HG02885 (cell line): Measurements from ENCODE around the gene MRPL53.

ENCODE experiments used
- ATAC-seq: cut with Tn5 transposase; IDR thresholded peaks from one replicate; pipeline ENCODE4 v1.9.1; 2021; ENCODE audit warnings: mild to moderate bottlenecking; ENCODE audit not compliant: unreplicated experiment, poor library complexity

MRPL53 gene

DNA sequence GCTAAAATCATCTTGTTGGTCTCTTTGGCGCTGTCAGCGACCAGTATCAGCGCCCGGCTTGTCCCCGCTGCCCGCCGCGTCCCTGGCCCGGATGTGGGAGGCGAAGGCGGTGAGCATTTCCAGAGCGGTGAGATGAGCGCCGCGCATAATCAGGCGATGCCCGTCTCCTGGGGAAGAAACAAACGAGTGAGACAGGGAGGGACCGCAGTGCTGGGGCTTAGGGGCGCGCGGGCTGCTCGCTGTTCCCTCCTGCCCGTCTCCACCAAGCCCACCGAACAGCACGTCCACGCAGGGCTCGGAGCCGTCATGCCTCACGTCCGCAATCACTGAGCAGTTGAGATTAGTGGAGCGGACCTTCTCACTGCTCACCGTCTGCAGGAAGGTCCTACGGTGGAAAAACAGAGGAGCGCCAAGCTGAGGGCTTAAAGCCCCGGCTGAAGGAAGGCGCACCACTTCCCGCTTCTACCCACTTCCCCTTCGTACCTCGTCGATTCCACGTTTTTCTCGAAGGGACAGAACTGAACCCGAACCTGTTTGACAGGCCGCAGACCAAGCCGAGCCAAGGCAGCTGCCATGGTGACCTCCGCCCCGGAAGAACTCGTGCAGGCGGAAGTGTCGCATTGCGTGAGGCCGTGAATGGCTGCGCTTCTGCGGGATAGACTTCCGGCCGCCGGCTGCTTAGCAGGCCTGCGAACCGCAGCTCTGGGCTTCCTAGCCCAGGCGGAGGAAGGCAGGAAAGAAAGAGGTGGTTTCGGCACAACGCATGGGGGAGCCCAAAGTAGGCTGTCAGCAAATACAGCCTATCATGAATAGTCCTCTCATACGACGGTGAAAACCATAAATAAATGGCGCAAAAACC, at the start of gene MRPL53:
Gene MRPL53 (minus strand): TSS at position 595 of the 859 bp plus-strand sequence. CDS start 20 bp downstream, at position 575.
- peak; percentile 87 for ATAC-seq

DNA sequence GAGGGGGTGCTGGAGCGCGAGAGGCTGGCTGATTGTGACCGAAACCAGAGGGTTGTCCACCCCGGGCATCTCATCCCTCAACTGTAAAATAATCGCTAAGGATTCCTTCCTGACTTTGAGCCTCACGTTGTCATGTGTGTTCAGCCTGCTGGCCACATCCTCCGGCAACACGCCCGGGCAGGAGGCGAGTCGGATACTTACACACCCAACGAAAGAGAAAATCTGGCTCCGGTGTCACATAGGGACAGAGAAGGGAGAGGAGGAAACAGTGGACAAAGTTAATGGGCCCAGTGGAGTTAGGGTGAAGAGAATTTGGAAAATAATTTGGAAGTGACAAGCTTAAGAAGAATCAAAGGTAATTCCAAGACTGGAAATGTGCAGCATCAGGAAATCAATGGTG, 44.2 kb upstream of the MRPL53 start:
- ATAC-seq = no peak

DNA sequence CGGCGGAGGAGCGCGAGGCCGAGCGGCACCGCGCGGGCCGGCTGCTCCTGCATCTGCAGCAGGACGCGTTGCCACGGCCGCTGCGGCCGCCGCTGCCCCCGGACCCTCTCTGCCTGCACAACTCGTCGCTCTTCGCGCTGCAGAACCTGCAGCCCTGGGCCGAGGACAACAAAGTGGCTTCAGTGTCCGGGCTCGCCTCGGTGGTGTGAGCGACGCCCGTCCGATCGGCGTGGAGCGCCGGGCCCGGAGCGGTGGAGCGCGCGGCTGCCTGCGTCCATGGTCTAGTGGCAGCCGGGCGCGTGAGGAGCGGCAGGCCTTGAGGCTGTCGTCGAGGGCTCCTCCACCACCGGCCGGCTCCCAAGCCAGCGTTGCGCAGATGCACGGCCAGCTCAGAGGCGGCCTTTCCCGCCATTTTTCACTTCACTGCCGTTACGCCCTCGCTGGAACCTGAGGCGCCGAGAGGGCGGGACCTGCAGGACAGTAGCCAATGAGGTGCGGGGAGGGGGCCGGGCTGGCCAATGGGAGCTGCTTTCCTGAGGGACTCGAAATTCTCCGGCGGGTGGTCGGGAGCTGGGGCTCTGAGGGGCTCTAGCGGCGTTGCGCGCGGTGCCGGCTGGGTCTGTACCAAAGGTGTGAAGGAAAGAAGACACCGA, 43.6 kb upstream of the MRPL53 start:
- peak; percentile 75 for ATAC-seq

DNA sequence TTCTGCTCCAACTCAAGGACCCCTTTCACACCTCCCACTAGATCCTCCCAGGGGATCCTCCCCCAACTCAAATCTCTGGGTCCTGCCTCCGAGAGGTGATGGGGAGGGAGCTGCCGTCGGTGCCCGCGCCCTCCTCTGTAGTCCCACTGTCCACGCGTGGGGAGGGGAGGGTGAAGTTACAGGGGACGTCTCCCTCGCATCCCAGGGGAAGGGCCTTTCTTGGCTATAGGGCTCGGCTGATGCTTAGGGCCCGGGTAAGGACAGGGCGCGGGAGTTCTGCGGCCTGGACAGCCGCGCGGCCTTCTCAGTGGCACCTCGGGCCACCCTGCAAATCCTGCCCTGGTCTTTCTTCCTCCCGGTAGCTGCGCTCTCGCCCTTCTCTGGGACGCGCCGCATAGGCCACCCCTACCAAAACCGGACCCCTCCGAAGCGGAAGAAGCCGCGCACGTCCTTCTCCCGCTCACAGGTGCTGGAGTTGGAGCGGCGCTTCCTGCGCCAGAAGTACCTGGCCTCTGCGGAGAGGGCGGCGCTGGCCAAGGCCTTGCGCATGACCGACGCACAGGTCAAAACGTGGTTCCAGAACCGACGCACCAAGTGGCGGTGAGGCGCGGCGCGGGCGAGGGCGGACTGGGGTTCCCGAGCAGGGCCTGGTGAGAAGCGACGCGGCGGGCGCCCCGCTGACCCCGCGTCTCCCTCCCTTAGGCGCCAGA, 42.9 kb upstream of the MRPL53 start:
- ATAC-seq = peak; percentile 24

DNA sequence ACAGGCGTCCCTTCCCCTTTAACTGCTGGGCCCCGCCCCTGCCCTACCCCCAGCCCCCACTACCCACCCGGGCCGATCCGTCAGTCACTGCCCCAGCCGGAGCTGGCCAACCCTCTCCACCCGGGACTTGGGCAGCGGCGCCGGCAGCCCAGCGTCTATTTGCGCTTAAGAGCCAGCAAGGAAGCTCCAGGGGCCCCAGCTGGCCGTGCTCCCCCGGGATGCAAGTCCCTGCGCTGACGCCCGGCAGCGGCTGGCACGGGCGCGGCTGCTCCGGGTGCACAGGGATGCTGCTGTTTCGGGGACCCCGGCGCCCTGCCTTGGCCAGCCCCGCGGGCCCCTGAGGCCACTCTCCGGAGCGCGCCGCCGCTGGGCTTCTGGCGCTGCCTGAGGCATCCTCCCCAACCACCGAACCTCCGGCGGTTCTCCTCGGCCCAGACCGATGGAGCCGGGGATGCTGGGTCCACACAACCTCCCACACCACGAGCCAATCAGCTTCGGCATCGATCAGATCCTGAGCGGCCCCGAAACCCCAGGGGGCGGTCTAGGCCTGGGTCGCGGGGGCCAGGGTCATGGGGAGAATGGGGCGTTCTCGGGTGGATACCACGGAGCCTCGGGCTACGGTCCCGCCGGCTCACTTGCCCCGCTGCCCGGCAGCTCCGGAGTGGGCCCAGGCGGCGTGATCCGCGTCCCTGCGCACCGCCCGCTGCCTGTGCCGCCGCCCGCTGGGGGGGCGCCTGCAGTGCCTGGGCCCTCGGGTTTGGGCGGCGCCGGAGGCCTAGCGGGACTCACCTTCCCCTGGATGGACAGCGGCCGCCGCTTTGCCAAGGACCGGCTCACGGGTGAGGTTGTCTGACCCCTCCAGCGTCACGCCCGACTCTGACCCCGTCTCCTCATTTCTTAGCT, 42.1 kb upstream of the MRPL53 start, which contains the start of gene TLX2:
Gene TLX2 (plus strand): TSS at position 83 of the 903 bp plus-strand sequence. CDS start 357 bp downstream, at position 440.
- no peak for ATAC-seq

DNA sequence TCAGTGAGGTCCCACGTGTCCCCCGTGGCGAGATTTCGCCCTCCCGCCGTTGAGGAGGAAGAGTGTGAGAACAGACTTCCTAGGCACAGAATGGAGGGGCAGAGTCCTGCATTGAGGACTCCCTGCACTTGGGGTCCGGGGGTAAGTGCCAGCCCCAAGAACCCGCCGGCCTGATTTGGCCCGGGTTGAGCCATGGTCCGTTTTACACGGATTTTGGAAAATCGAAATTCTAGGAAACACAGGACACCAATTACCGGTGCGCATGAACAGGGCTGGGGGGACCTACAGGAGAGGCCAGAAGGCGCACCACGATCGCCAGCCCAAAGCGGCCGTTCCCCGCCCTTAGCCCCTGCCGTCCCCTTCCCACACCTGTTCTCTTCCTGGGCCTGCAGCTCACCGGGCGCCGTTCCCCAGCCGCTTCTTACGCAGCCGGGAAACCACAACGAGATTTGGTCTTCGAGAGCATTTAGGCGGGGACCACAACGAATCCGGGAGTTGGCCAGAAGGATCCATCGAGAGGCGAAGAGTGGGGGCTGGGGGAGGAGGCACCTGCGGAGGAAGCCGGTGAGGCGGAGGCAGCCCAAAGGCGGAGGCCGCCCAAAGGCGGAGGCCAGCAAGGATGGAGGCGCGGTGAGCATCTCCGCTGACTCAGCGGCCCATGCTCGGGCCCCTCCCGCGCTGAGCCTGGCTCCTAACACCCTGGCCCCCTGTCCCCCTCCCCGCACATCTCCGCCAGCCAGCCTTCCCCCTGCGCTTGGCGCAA, 41.3 kb upstream of the MRPL53 start:
- no peak for ATAC-seq

DNA sequence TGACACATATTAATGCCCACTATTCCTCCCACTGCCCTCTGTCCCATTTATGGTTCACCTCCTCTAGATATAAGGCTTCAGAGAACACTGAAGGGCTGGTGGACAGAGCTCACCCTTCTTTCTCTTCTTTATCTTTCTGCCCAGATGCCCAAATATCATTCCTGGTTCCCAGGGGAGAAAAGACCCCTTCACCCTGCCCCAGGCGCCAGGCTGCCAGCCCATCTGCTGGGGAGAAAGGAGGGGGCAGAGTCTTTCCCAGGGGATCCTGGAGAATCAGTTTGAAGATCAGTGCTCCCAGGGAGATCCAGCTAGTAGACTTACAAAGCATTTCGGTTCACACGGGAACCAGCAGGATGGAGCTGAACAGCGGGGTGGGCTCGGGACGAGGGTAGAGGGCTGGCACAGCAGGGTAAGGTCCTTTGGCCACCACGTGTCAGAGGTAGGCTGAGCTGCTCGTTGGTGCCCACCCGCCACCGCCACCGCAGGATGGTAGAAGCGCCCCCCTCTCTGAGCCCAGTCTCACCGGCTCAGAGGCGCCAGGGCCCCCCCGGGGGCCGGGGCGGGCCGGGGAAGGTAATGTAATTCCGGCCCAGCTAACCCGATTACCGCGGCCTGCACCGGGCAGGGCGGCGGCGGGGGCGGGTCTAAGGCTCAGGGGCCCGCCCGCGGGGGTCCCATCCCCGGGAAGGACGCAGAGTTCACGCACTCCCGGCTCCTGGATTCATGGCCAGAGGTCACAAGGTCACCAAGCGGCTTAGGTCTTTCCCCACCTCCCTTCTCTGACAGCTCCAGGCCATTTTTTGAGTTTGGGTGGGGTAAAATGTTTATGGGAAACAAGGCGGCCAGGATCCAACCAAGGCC, 40.5 kb upstream of the MRPL53 start:
- ATAC-seq = no peak

DNA sequence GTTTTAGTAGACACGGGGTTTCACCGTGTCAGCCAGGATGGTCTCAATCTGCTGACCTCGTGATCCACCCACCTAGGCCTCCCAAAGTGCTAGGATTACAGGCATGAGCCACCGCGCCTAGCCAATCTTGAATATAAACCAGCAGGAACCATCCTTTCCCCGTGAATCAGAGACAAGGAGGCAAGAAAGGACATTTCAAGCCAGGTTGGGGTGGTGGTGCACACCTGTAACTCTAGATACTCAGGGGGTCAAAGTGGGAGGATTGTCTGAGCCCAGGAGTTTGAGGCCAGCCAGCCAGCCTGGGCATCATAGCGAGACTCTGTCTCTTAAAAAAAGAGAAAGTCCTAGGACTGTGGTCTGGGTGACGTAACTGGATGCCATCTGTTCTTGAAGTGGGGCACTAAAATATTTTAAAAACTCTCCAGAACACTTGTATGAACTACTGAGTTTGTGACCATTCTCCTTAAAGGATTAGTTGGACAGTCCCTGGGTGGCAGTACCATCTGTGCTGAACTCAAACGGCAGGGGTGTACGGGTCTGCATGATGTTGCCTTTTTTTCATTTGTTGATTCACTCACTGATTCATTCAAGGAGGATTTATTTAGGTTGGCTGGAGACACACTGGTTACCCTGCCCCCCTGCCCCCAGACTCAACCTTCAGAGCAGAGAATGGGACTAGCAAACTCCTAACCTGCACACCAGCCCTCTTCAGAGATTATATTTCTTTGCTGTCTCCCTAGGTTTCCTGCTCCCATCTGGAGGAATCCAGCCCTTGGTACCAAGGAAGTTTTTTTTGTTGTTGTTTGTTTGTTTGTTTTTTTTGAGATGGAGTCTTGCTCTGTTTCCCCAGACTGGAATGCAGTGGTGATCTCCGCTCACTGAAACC, 38.9 kb upstream of the MRPL53 start:
- no peak for ATAC-seq

DNA sequence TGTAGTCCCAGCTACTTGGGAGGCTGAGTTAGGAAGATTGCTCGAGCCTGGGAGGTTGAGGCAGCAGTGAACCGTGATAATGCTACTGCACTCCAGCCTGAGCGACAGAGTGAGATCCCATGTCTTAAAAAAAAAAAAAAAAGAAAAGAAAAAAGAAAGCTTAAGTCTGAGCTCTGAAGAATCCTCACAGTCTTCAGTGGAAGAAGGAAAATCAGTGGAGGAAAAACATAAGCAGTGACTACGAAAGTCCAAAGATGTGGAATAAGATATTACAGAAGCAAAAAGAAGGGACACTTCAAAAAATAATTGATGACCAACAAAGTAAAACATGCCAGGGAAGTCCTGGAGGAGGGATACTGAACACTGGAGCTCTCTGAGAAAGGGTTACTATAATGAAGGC, 37.8 kb upstream of the MRPL53 start:
- ATAC-seq = no peak

DNA sequence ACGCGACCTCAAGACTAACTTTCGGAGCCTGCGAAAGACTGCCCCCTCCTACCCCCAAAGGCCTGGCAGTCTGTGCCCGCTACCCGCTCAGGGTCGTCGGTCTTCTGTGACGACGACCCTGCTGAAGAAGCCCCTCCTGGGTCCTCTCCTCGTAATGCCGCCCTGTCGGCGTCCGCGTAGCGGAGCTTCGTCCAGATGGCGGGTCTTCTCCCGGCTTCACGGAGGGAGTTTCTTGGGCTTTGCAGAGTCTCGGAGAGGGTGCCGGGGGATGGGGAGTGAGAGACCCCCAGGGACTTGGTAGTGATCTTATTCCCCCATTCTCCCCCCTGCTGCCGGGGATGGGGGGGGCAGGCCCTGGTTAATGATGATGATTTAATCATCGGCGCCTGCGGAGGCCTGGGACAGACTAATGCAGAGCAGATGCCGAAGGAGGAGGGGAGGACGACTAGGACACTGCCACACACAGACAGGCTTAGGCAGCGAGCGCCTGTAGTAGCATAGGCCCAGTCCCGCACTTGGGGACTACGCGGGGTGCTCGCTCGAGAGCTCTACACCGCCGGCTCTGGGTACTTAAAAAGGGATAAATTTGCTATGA, 35.5 kb upstream of the MRPL53 start:
- no peak for ATAC-seq

DNA sequence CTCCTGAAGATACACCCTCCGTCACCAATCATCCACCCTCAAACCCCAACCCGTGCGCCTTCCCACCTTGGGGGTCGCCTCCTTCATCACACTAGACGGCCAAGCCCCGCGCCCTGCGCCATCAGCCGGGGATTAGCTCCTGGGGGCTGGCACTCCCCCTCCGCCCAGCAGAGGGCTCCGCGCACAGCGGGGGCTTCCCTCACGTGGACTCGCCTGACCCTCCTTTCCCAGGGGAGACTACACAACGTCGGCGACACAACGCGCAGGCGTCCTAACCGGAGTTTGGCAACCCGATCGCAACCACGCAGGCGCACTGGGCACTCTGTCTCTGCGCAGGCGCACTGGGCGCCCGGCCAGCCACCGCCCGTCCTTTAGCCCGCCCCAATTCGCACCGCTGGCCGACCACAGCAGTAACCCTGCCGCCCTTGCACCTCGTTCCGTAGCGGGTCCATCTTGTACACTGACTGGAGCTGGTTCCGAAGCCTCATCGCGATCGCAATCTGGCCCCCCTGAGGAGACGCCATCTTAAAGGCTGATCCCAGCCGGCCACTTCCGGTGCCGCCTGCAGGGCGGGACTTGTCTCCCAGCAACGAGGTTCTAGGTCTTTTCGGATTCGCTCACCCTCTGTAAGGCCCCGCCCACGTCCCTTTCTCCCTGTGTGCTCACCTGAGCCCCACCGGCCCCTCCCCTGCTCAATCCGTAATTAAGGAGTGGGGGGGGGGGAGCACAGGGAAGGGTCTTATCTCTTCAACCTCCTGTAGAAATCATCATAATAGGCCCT, 34.9 kb upstream of the MRPL53 start, which contains the start of gene PCGF1:
Gene PCGF1 (minus strand): TSS at position 551 of the 781 bp plus-strand sequence. CDS start 27 bp downstream, at position 524.
- peak; percentile 90 for ATAC-seq

DNA sequence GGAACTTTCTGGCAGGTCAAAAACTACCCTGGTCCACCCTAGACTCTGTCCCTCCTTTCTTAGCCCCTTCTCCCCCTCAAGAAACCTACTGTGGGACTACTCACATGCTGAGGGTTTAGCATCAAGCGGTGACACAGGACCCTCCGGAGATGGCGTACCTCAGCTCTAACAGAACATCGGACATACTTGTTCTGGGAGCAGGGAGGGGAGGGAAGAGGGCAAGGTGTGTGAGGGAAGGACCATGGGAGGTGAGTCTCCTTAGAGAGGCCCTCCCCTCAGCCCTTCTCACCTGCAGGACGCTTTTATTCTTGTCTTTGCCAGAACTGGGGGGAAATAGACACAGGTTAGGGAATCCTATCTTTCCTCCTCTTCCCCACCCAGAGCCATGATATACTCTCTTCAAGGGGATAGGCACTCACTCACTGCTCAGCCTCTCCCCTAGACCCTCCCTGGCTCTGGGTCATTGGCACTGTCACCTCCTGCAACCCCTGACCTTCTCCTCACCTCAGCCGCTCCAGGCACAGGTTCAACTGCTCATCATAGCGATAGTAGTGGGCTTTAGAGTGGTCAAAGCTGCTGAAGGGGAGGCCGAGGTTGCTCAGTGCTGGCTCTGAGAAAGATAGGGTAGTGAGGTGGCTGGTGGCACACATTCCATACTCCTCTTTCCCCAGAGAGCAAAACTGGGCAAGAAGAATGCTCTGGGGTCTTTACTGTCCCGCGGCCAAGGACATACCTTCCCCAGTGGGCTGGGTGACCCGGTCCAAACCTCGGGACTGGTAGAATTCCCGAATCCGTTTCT, 33.2 kb upstream of the MRPL53 start:
- ATAC-seq = no peak

DNA sequence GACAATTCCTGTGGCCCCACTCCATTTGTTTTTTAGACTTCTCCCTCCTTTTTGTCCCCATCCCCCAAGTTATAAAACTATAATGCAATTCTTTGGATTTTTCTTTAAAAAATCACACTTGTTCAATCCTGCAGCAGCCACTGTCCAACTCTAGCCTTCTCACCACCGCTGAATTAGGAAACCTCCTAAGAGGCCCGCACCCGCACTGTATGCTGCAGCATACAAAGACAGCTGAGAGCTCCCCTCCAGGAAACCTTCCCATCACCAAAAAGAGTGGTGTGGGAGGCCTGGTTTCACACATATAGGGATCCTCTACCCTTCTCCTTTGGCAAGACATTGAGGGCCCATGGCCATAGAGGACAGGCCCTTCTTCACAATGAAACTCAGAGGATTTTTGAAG, 32.1 kb upstream of the MRPL53 start:
- ATAC-seq = no peak

DNA sequence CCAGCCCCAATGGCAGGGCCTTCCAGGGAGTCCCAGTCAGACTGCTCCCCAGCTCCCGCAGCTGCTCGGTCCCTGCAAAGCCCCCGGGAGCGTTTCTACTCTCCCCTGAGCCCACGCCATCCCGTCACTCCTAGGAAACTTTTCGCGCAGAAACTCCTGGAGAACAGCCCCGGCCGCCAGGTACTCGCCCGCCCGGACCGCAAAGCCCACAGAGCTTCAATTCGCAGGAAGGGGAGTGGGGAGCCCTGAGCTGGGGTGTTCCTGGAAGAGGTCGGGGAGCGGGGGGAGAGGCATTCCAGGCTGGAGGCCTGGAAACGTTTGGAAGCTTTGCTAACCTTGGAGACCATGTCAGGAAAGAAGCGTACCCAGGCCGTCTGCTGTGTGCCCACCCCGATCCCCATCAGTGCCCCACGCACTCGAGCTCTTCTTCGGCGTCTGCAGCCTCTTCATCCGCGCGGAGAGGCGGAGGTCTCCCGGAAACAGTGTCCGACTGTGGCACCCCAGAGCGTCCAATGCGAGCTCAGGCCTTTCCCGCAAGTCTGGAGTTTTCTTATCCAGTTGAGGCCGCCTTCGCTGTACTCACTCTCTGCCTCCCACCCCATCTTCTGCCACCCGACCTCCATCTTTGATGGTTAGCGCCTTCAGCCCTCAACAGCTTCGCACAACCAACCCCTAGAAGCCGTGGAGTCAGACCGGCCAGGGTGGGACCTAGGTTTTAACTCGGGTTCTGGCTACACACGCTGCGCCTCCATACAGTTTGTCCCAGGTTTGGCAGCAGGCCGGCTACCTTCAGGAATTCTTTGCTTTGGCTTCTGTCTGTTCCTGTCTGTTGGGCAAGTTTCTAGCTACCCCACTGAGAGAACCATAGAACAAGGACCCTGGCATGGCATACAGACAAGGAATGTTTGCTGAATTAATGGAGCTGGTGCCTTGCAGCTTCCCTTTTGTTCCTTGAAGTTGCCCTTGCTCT, 31.3 kb upstream of the MRPL53 start:
- no peak for ATAC-seq
